HAP-1 (cell line): ENCODE results near the gene CCDC144A.
"Not testable (repeated sequence)": the region's sequence is repeated elsewhere in the genome, so short reads cannot be mapped to it uniquely, and the experiment has no call there.

Experiments
- DNase-seq, 2 experiments: peaks; one replicate each; pipeline ENCODE4 v3.0.0-alpha.2; 2016 to 2020; ENCODE audit warnings: low spot score in 2 of 2
- H3K27me3 ChIP-seq: fragments of 250-450 bp; sonication (Bioruptor Pico); 2 replicates; pipeline ENCODE4 v1.5.1; 2020; ENCODE audit warnings: low read depth, mild to moderate bottlenecking, moderate library complexity
- H3K36me3 ChIP-seq: fragments of 250-450 bp; sonication (Bioruptor Pico); replicated peaks from 2 replicates; pipeline ENCODE4 v1.5.1; 2020; ENCODE audit warnings: mild to moderate bottlenecking
- H3K4me1 ChIP-seq: fragments of 250-450 bp; sonication (Bioruptor Pico); 2 replicates; pipeline ENCODE4 v1.5.1; 2020; ENCODE audit warnings: mild to moderate bottlenecking
- H3K4me3 ChIP-seq: fragments of 250-450 bp; sonication (Bioruptor Pico); 2 replicates; pipeline ENCODE4 v1.5.1; 2020; ENCODE audit warnings: mild to moderate bottlenecking, moderate library complexity
- H3K9me3 ChIP-seq: fragments of 250-450 bp; sonication (Bioruptor Pico); 2 replicates; pipeline ENCODE4 v1.5.1; 2020; ENCODE audit warnings: mild to moderate bottlenecking, moderate library complexity
- in situ Hi-C: fragments of 300-500 bp; cut with MboI; formaldehyde crosslinking; loops from 3 replicates; pipeline ENCODE4 v1.14.3; 2020; ENCODE audit warnings: low sequenced_read_pairs, inconsistent platforms, mixed read lengths

CCDC144A gene

DNA sequence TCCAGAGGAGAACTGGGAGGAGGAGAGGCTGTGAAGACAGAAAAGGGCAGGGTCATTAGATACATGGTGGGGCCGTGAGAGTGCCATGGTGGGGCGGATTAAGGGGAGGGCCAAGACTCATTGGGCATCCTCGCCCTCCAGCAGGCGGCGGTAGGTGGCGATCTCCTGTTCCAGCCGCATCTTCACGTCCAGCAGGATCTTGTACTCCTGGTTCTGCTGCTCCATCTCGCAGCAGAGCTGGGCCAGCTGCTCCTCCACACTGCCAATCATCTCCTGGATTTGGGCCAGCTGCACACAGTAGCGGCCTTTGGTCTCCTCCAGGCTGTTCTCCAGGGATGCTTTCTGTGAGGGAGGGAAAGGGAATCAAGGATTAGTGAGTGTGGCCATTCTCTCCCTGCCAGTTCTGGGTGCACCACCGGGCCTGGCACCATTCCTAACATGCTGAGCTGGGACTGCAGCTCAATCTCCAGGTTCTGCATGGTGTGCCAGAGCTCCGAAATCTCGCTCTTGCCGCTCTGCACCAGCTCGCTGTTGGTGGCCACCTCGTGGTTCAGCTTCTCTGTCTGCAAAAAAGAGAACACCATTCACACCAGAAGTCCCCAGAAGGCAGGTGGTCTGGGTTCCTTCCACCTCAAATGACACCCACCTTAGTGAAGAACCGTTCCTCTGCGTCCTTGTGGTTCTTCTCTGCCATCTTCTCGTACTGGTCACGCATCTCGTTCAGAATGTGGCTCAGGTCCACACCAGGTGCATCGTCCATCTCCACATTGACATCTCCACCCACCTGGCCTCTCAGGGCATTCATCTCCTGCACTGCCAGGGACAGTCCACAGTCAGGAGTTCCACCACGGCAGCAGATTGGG is 129.0 kb downstream of the CCDC144A start:
- H3K4me3 ChIP-seq: no peak overlapping the region
- H3K27me3 ChIP-seq: no peaks in the 10 kb centered on the region
- no peak for DNase-seq
- H3K9me3 ChIP-seq: no peaks in the 10 kb centered on the region
- H3K4me1 ChIP-seq: no peaks in the 10 kb centered on the region
- H3K36me3 ChIP-seq: no peaks in the 10 kb centered on the region
- in situ Hi-C loops: loop anchor here (25.0 kb wide), 1 partner anchor 1568 kb away; the partner anchor contains the start of gene EVPLL

DNA sequence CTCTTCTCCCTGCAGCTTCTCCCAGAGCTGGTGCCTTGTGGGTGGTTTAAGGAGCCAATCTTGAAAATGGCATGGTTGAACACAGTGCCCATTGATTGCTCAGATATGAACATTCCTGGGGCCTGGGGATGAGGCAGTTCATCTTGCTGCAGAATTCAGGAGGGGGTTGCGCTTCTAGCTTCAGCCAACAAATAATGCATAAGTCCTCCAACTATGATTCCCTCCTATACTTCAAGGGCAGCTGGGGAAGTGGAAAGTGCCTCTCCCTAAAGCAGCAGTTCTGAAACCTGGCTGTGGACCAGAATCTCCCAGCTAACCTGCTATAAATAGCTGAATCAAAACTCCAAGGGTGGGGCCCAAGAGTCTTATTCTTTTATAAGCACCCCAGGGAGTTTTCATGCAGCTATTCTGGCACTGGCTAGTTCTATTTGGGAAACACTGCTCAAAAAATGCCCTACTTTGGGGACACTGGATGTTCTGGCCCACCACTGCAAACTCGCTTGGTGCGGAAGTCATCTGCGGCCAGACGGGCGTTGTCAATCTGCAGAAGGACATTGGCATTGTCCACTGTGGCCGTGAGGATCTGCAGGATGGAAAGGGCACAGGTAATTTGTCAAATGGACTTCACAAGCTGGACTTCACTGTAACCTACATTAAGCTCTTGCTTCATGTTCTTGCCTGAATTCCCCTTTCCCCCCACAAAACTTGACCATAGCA is 130.3 kb downstream of the CCDC144A start:
- Histone ChIP-seq H3K9me3 (no peaks in the 10 kb centered on the region), H3K4me3 (no peak overlapping the region), H3K36me3 (no peaks in the 10 kb centered on the region), H3K4me1 (no peaks in the 10 kb centered on the region), H3K27me3 (no peaks in the 10 kb centered on the region)
- no peak for DNase-seq
- in situ Hi-C loops: loop anchor here (25.0 kb wide), 1 partner anchor 1567 kb away; the partner anchor contains the start of gene EVPLL

DNA sequence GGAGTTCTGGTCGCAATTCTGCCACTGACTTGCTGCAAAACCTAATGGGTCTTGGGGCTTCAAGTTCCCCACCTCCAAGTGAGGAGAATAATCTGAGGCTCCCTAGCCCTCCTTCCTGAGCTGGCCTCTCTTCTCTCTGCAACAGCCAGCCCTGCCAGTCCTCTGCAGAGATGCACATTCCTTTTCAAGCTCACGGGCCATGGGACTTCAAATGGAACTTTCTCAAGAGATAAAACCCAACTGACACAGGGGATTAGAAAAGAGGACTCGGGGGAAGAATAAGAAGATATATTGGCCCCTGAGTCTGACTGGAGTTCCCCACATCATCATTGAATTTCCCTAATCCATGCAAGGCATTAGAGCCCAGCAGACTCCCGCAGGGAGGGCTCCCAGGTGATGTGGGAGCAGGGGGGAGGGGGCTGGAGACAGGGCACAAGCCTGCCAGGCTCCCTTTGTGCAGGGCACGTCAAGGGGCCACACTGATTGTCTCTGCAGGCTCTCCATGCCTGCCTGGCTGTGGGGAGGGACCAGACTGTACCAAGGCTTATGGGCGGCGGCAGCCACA is 131.0 kb downstream of the CCDC144A start:
- H3K36me3 ChIP-seq: no peaks in the 10 kb centered on the region
- no peak for DNase-seq
- H3K9me3 ChIP-seq: no peaks in the 10 kb centered on the region
- in situ Hi-C loops: loop anchor here (25.0 kb wide), 1 partner anchor 1566 kb away; the partner anchor contains the start of gene EVPLL
- no peak overlapping the region for H3K4me3 ChIP-seq
- no peaks in the 10 kb centered on the region for H3K4me1 ChIP-seq
- no peaks in the 10 kb centered on the region for H3K27me3 ChIP-seq

DNA sequence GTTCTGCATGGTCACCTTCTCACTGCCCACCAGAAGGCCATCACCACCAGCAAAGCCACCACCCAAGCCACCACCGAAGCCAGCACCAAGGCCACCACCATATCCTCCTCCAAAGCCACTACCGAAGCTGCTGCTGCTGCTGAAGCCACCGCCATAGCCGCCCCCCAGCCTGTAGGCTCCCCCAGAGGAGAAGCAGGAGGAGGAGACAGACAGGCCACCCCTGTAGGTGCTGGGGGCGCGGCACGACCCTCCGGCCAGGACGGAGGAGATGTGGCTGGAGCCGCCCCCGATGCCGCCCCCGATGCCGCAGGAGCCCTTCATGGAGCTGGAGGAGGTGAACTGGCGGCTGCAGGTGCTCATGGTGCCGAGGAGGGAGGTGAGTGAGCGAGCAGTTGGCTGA is 132.1 kb downstream of the CCDC144A start:
- not testable (repeated sequence) for H3K27me3 ChIP-seq, DNase-seq, H3K4me3 ChIP-seq, H3K9me3 ChIP-seq, H3K36me3 ChIP-seq, H3K4me1 ChIP-seq
- in situ Hi-C loops: loop anchor here (25.0 kb wide), 1 partner anchor 1565 kb away; the partner anchor contains the start of gene EVPLL

DNA sequence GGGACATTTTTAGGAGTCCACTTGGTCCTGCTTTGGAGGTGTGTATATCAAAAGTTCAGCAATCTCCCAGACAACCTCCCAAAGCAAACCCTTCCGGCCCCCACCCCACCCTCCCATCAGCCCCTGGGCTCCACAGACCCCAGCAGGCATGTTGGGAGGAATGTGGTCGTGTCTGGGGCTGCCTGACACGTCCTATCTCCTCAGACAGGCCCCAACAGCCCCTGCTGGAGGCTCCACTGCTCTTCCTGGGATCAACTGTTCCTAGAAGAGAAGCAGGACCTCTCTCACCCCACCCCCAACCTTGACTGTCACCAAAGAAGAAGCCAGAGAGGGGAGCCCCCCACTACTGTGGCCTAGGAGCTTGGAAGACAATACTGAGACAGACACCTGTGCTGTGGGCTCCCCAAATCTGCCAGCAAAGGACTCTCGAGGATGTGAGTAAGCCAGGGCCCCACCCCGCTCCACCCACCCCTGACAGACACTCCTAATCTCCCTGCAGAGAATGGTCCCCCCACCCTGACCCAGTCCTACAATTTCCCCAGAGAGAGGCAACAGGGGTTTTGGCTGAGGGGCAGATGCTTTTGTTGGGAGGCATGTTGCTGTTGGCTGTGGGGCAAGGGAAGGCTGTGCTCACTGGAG is 133.8 kb downstream of the CCDC144A start:
- in situ Hi-C loops: loop anchor here (25.0 kb wide), 1 partner anchor 1563 kb away; the partner anchor contains the start of gene EVPLL

More for the DNA sequence above, 133.8 kb downstream of the CCDC144A start:
- DNase-seq, H3K4me1 ChIP-seq, H3K27me3 ChIP-seq, H3K4me3 ChIP-seq, H3K36me3 ChIP-seq, H3K9me3 ChIP-seq: not testable (repeated sequence)
